Bronchial epithelial cell (primary cell): ENCODE data around the gene SGCA. TPM values are rescaled to one million over a fixed set of nuclear protein-coding genes. Genes with fewer than 3 reads are reported as not detected.
A peak's percentile ranks its signal among the peaks of the same experiment; 100 is the strongest.

Experiments used
- DNase-seq: peaks from one replicate; pipeline ENCODE4 v3.0.0-alpha.2; 2010; ENCODE audit warnings: low read depth
- FAIRE-seq: peaks from 2 replicates; lab custom pipeline; 2011; peaks lifted over from hg19 to GRCh38; lab: Jason Lieb, UNC
- H3K27me3 ChIP-seq: 2 replicates; pipeline ENCODE4 v1.5.1; 2011; ENCODE audit warnings: low read length; ENCODE audit not compliant: control insufficient read depth, insufficient read depth
- H3K36me3 ChIP-seq: 2 replicates; pipeline ENCODE4 v1.5.1; 2011; ENCODE audit warnings: low read length; ENCODE audit not compliant: control insufficient read depth, insufficient read depth
- H3K4me3 ChIP-seq: 2 replicates; pipeline ENCODE4 v1.5.1; 2011; ENCODE audit warnings: mild to moderate bottlenecking, low read depth, low read length, control low read depth
- CTCF ChIP-seq: IDR thresholded peaks from 2 replicates; pipeline ENCODE4 v1.5.1; 2011; ENCODE audit warnings: mild to moderate bottlenecking, moderate library complexity, low read length, control low read depth, inconsistent platforms; ENCODE audit not compliant: insufficient read depth, severe bottlenecking
- total RNA-seq: library from RNA; depleted of rRNA; stranded (reverse); fragments of >200 nt; gene quantifications from 2 replicates; pipeline ENCODE4 v1.2.1, GENCODE V29; 2014

The SGCA gene
- total RNA-seq, 1 donor from 2014 or later, result not detected

- FAIRE-seq (no peak), DNase-seq (peak; percentile 67)
- Histone ChIP-seq H3K4me3 (peak overlapping the region; percentile 70), H3K36me3 (no peaks in the 10 kb centered on the region), H3K27me3 (no peaks in the 10 kb centered on the region)
- peak; percentile 77 for TF ChIP-seq CTCF
These were observed 14.5 kb upstream of the SGCA start for GRCh38 chr17:50151041-50151936.

- H3K27me3 ChIP-seq, result no peaks in the 10 kb centered on the region
These were observed 13.8 kb upstream of the SGCA start for GRCh38 chr17:50151937-50152547.

GRCh38 chr17:50152736-50153135, 13.1 kb upstream of the SGCA start:
- H3K27me3 ChIP-seq, result no peaks in the 10 kb centered on the region
- no peak for DNase-seq
- no peak for TF ChIP-seq CTCF
- no peak overlapping the region for H3K4me3 ChIP-seq
- H3K36me3 ChIP-seq, result no peaks in the 10 kb centered on the region
- FAIRE-seq, result no peak

More at GRCh38 chr17:50151937-50152547, 13.8 kb upstream of the SGCA start:
- FAIRE-seq (no peak), DNase-seq (peak; percentile 83)
- Histone ChIP-seq H3K36me3 (no peaks in the 10 kb centered on the region), H3K4me3 (peak overlapping the region; percentile 22)
- no peak for TF ChIP-seq CTCF

GRCh38 chr17:50153650-50154575, 11.9 kb upstream of the SGCA start:
- peak; percentile 62 for DNase-seq
- no peak for TF ChIP-seq CTCF
- FAIRE-seq, result no peak
- Histone ChIP-seq H3K4me3 (no peak overlapping the region), H3K27me3 (no peaks in the 10 kb centered on the region), H3K36me3 (no peaks in the 10 kb centered on the region)

- FAIRE-seq (no peak), DNase-seq (no peak)
- Histone ChIP-seq H3K4me3 (no peak overlapping the region), H3K36me3 (no peaks in the 10 kb centered on the region), H3K27me3 (no peaks in the 10 kb centered on the region)
- TF ChIP-seq CTCF, result no peak
These were observed 11.2 kb upstream of the SGCA start for GRCh38 chr17:50154604-50155003.
